ENCODE data around the gene KLF1. TPM values are rescaled to one million over a fixed set of nuclear protein-coding genes. Genes with fewer than 3 reads are reported as not detected.

KLF1 gene
- total RNA-seq, 1 experiment from 2014 or later = not detected

- Mint-ChIP-seq H3K36me3 (ENCODE audit: insufficient read depth, unreplicated experiment) (peaks cover 28% of the 10 kb centered on the region), H3K4me1 (ENCODE audit: low read depth, unreplicated experiment) (peaks cover 7% of the 10 kb centered on the region), H3K27ac (ENCODE audit: unreplicated experiment) (no peak overlapping the region), H3K4me3 (ENCODE audit: low read depth, unreplicated experiment) (no peak overlapping the region), H3K9me3 (ENCODE audit: low read depth, unreplicated experiment) (no peaks in the 10 kb centered on the region), H3K27me3 (ENCODE audit: unreplicated experiment) (no peaks in the 10 kb centered on the region)
- CTCF ChIA-PET = no interaction called here
- intact Hi-C loops (cut with micrococcal nuclease; ENCODE audit: unreplicated experiment) = no loop called here
- no peak for TF ChIP-seq CTCF (IDR thresholded peaks at IDR 0.05; ENCODE audit: unreplicated experiment)
- no peak for DNase-seq
- no TSS peak for BruUV-seq (replicated peaks)
These were observed 19.6 kb downstream of the KLF1 start for GRCh38 chr19:12867120-12868099.

GRCh38 chr19:12866416-12867119, 20.4 kb downstream of the KLF1 start:
- no peak for DNase-seq
- Mint-ChIP-seq H3K4me1 (ENCODE audit: low read depth, unreplicated experiment) (no peaks in the 10 kb centered on the region), H3K27me3 (ENCODE audit: unreplicated experiment) (peaks cover 4% of the 10 kb centered on the region), H3K9me3 (ENCODE audit: low read depth, unreplicated experiment) (no peaks in the 10 kb centered on the region), H3K36me3 (ENCODE audit: insufficient read depth, unreplicated experiment) (peaks cover 20% of the 10 kb centered on the region), H3K27ac (ENCODE audit: unreplicated experiment) (no peak overlapping the region), H3K4me3 (ENCODE audit: low read depth, unreplicated experiment) (no peak overlapping the region)
- no TSS peak for BruUV-seq (replicated peaks)
- intact Hi-C loops (cut with micrococcal nuclease; ENCODE audit: unreplicated experiment) = no loop called here
- CTCF ChIA-PET = no interaction called here
- TF ChIP-seq CTCF (IDR thresholded peaks at IDR 0.05; ENCODE audit: unreplicated experiment) = no peak

GRCh38 chr19:12865746-12866415, 21.1 kb downstream of the KLF1 start:
- H3K27ac Mint-ChIP-seq (ENCODE audit: unreplicated experiment) = no peak overlapping the region
- H3K4me3 Mint-ChIP-seq (ENCODE audit: low read depth, unreplicated experiment) = no peak overlapping the region
- peaks cover 11% of the 10 kb centered on the region for H3K27me3 Mint-ChIP-seq (ENCODE audit: unreplicated experiment)
- BruUV-seq (replicated peaks) = no TSS peak
- no peak for TF ChIP-seq CTCF (IDR thresholded peaks at IDR 0.05; ENCODE audit: unreplicated experiment)
- H3K9me3 Mint-ChIP-seq (ENCODE audit: low read depth, unreplicated experiment) = no peaks in the 10 kb centered on the region
- H3K4me1 Mint-ChIP-seq (ENCODE audit: low read depth, unreplicated experiment) = no peaks in the 10 kb centered on the region
- intact Hi-C loops (cut with micrococcal nuclease; ENCODE audit: unreplicated experiment) = no loop called here
- CTCF ChIA-PET = interaction anchor here (0.7 kb wide), 1 partner anchor 18 kb away, joined by 4 read pairs; no protein-coding TSS in a partner anchor
- peaks cover 15% of the 10 kb centered on the region for H3K36me3 Mint-ChIP-seq (ENCODE audit: insufficient read depth, unreplicated experiment)
- DNase-seq = no peak
